Ishikawa (cell line): ENCODE results near the gene TRIM27.

Source experiments
- CEBPB ChIP-seq: IDR thresholded peaks from 2 replicates; pipeline ENCODE4 v1.6.1; 2012
- EGR1 ChIP-seq: IDR thresholded peaks from 2 replicates; pipeline ENCODE4 v1.6.1; 2012
- EP300 ChIP-seq: IDR thresholded peaks from 2 replicates; pipeline ENCODE4 v1.6.1; 2012; ENCODE audit warnings: borderline replicate concordance
- FOXM1 ChIP-seq: IDR thresholded peaks from 2 replicates; pipeline ENCODE4 v1.6.1; 2012; ENCODE audit warnings: low read depth, borderline replicate concordance
- MAX ChIP-seq: IDR thresholded peaks from 2 replicates; pipeline ENCODE4 v1.6.1; 2012
- RAD21 ChIP-seq: IDR thresholded peaks from 2 replicates; pipeline ENCODE4 v1.6.1; 2012; ENCODE audit warnings: low read depth
- TAF1 ChIP-seq: IDR thresholded peaks from 2 replicates; pipeline ENCODE4 v1.6.1; 2012; ENCODE audit warnings: low read depth, mild to moderate bottlenecking
- TCF12 ChIP-seq: IDR thresholded peaks from 2 replicates; pipeline ENCODE4 v1.6.1; 2012; ENCODE audit warnings: low read depth
- TEAD4 ChIP-seq: IDR thresholded peaks from 2 replicates; pipeline ENCODE4 v1.6.1; 2012
- USF1 ChIP-seq: IDR thresholded peaks from 2 replicates; pipeline ENCODE4 v1.6.1; 2012
- YY1 ChIP-seq: IDR thresholded peaks from 2 replicates; pipeline ENCODE4 v1.6.1; 2012; ENCODE audit warnings: low read depth
- ZBTB7A ChIP-seq: IDR thresholded peaks from 2 replicates; pipeline ENCODE4 v1.6.1; 2012; ENCODE audit warnings: low read depth
- TF ChIP-seq, protein P1 (sequence below): IDR thresholded peaks from 2 replicates; pipeline ENCODE4 v1.6.1; 2012; ENCODE audit warnings: low read depth, mild to moderate bottlenecking

DNA sequence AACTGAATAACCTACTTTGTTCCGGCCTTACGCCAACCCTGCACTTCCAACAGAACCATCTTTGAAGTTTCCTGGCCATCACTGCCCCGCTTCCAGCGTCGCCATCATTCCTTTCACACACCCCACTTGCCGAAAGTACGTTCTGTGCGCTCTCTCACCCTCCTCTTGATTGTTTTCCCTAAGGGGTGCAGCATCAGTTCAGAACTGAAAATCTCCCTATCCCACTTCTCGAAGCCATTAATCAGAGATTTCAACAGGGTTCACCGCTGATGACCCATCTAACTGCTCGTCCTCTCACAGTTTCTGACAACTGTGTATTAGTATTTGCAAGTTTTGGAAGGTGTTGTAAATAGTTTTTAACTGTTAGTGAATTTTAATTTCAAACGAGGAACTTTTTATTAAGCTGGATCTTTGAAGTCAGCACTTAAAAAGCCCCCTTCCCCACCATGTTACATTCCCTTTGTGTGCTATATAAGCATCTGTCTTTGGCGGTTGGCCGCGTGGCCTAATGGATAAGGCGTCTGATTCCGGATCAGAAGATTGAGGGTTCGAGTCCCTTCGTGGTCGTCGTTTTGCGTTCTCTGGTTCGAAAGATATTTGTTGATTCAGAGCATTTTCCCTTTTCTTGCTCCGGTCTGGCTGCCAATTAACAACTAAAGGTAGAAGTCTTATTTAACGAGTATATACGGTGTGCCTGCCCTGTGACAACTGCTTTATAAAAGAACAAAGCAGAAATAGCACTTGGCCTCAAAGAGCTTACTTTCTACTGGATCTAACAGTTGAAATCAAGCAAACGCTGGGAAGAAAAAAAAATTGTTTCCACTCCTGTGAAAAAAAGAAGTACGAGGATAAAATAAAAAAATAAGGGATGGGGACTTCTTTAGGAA lies 42.6 kb downstream of the TRIM27 start:
- TF ChIP-seq EGR1 (0 out of 2 replicates have a peak, but pooled peaks have one; percentile 2), CEBPB (0 out of 2 replicates have a peak, but pooled peaks have one; percentile 16), TCF12 (no peak), MAX (peak; percentile 32; the same call in 1 of the 2 replicates), ZBTB7A (no peak), TEAD4 (peak; percentile 93), TAF1 (no peak; the same call in 1 of the 2 replicates), RAD21 (no peak), EP300 (no peak), YY1 (peak; percentile 55; the same call in 1 of the 2 replicates), USF1 (no peak), FOXM1 (no peak)
- TF ChIP-seq, protein P1, sequence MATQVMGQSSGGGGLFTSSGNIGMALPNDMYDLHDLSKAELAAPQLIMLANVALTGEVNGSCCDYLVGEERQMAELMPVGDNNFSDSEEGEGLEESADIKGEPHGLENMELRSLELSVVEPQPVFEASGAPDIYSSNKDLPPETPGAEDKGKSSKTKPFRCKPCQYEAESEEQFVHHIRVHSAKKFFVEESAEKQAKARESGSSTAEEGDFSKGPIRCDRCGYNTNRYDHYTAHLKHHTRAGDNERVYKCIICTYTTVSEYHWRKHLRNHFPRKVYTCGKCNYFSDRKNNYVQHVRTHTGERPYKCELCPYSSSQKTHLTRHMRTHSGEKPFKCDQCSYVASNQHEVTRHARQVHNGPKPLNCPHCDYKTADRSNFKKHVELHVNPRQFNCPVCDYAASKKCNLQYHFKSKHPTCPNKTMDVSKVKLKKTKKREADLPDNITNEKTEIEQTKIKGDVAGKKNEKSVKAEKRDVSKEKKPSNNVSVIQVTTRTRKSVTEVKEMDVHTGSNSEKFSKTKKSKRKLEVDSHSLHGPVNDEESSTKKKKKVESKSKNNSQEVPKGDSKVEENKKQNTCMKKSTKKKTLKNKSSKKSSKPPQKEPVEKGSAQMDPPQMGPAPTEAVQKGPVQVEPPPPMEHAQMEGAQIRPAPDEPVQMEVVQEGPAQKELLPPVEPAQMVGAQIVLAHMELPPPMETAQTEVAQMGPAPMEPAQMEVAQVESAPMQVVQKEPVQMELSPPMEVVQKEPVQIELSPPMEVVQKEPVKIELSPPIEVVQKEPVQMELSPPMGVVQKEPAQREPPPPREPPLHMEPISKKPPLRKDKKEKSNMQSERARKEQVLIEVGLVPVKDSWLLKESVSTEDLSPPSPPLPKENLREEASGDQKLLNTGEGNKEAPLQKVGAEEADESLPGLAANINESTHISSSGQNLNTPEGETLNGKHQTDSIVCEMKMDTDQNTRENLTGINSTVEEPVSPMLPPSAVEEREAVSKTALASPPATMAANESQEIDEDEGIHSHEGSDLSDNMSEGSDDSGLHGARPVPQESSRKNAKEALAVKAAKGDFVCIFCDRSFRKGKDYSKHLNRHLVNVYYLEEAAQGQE, result no peak
